Suprapubic skin (tissue), 4 donors: Measurements from ENCODE around the gene SPDYE4. TPM values are rescaled to one million over a fixed set of nuclear protein-coding genes. Genes with fewer than 3 reads are reported as not detected.

Source experiments
- DNase-seq, 2 donors: peaks; one replicate each; pipeline ENCODE4 v3.0.0-alpha.2; 2019; ENCODE audit warnings: low spot score in 2 of 2
- H3K27ac ChIP-seq: fragments of 200-600 bp; sonication (generic); one replicate; pipeline ENCODE4 v1.5.1; 2019
- H3K27me3 ChIP-seq: fragments of 200-600 bp; sonication (generic); one replicate; pipeline ENCODE4 v1.5.1; 2019
- H3K36me3 ChIP-seq: fragments of 200-600 bp; sonication (generic); one replicate; pipeline ENCODE4 v1.5.1; 2019
- H3K4me1 ChIP-seq: fragments of 200-600 bp; sonication (generic); one replicate; pipeline ENCODE4 v1.5.1; 2019
- H3K4me3 ChIP-seq: fragments of 200-600 bp; sonication (generic); one replicate; pipeline ENCODE4 v1.5.1; 2019; ENCODE audit warnings: mild to moderate bottlenecking
- H3K9me3 ChIP-seq: fragments of 200-600 bp; sonication (generic); one replicate; pipeline ENCODE4 v1.5.1; 2019
- EP300 ChIP-seq: sonication (generic); formaldehyde crosslinking; IDR thresholded peaks from one replicate; pipeline ENCODE4 v1.6.1; 2017; ENCODE audit warnings: antibody characterized with exemption
- POLR2A ChIP-seq, 2 donors: fragments of 450-650 bp; IDR thresholded peaks; one replicate each; pipeline ENCODE4 v1.6.1; 2017; ENCODE audit warnings: antibody characterized with exemption in 2 of 2, mild to moderate bottlenecking in 2 of 2, moderate library complexity in 2 of 2
- POLR2AphosphoS5 ChIP-seq, 3 donors: sonication (generic); formaldehyde crosslinking; IDR thresholded peaks; one replicate each; pipeline ENCODE4 v1.6.1; 2017; ENCODE audit warnings: antibody characterized with exemption in 3 of 3
- WGBS: methylation state at CpG from one replicate; pipeline ENCODE4 v1.1.5; 2018; 5-methylcytosine and 5-hydroxymethylcytosine counted together
- total RNA-seq, 4 donors: library from RNA; depleted of rRNA; stranded (reverse); fragments of >200 nt; gene quantifications; one replicate each; pipeline ENCODE4 v1.1.0, GENCODE V29; 2016
- TF ChIP-seq, protein P1 (sequence below), 2 donors: fragments of 200-600 bp in 1 of 2; fragments of 450-650 bp in 1 of 2; sonication (generic) in 1 of 2; IDR thresholded peaks; one replicate each; pipeline ENCODE4 v1.5.1; 2016 to 2019; ENCODE audit warnings: antibody characterized with exemption in 2 of 2, mild to moderate bottlenecking in 1 of 2, moderate library complexity in 1 of 2

The SPDYE4 gene
- total RNA-seq, 4 donors from 2014 or later, result not detected

GRCh38 chr17:8707332-8708024, 50.9 kb downstream of the SPDYE4 start:
- 52% methylated on average over 11 of the region's 11 CpGs for WGBS
- Histone ChIP-seq H3K36me3 (no peaks in the 10 kb centered on the region), H3K9me3 (no peaks in the 10 kb centered on the region), H3K4me3 (no peak overlapping the region), H3K4me1 (no peaks in the 10 kb centered on the region), H3K27me3 (no peaks in the 10 kb centered on the region), H3K27ac (no peak overlapping the region)
- no peak for DNase-seq
- TF ChIP-seq, protein P1, sequence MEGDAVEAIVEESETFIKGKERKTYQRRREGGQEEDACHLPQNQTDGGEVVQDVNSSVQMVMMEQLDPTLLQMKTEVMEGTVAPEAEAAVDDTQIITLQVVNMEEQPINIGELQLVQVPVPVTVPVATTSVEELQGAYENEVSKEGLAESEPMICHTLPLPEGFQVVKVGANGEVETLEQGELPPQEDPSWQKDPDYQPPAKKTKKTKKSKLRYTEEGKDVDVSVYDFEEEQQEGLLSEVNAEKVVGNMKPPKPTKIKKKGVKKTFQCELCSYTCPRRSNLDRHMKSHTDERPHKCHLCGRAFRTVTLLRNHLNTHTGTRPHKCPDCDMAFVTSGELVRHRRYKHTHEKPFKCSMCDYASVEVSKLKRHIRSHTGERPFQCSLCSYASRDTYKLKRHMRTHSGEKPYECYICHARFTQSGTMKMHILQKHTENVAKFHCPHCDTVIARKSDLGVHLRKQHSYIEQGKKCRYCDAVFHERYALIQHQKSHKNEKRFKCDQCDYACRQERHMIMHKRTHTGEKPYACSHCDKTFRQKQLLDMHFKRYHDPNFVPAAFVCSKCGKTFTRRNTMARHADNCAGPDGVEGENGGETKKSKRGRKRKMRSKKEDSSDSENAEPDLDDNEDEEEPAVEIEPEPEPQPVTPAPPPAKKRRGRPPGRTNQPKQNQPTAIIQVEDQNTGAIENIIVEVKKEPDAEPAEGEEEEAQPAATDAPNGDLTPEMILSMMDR (IDR thresholded peaks at IDR 0.05), result no peak
- no peak for TF ChIP-seq POLR2A (IDR thresholded peaks at IDR 0.05)
- TF ChIP-seq POLR2AphosphoS5 (IDR thresholded peaks at IDR 0.05), result no peak
- TF ChIP-seq EP300, result no peak

DNA sequence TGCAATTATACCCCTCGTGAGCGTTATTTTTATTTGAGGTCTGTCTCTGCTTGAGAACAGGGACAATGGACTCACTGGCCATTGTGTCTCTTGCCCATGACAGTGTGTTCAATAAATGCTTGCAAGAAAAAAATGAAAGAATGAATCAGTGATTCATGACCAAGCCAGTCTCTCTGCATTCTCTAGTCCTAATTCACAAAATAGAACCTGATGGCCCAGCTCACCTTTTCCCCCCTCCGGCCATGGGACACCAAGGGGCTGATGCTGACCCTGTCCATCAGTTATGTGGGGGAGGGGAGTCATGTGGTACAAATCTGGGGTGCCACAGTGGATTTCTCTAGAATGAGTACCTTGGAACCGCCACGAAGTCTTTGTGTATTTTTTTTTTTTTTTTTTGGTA, 51.9 kb downstream of the SPDYE4 start:
- no peak overlapping the region for H3K27ac ChIP-seq

GRCh38 chr17:8705427-8705826, 52.9 kb downstream of the SPDYE4 start:
- 94% methylated on average over 5 of the region's 5 CpGs for WGBS
- Histone ChIP-seq H3K4me3 (no peak overlapping the region), H3K36me3 (no peaks in the 10 kb centered on the region), H3K27me3 (no peaks in the 10 kb centered on the region), H3K4me1 (no peaks in the 10 kb centered on the region), H3K9me3 (no peaks in the 10 kb centered on the region), H3K27ac (no peak overlapping the region)
- peak in 1 of 2 donors; percentile 4 for DNase-seq
- no peak for TF ChIP-seq POLR2AphosphoS5 (IDR thresholded peaks at IDR 0.05)
- TF ChIP-seq, protein P1 (IDR thresholded peaks at IDR 0.05), result no peak
- TF ChIP-seq EP300, result no peak
- TF ChIP-seq POLR2A (IDR thresholded peaks at IDR 0.05), result no peak

More for the DNA sequence above, 51.9 kb downstream of the SPDYE4 start:
- Histone ChIP-seq H3K27me3 (no peaks in the 10 kb centered on the region), H3K4me3 (no peak overlapping the region), H3K9me3 (no peaks in the 10 kb centered on the region), H3K4me1 (no peaks in the 10 kb centered on the region), H3K36me3 (no peaks in the 10 kb centered on the region)
- WGBS, result 91% methylated on average over 5 of the region's 5 CpGs
- DNase-seq, result peak in 1 of 2 donors; percentile 13
- TF ChIP-seq, protein P1 (IDR thresholded peaks at IDR 0.05), result no peak
- no peak for TF ChIP-seq POLR2A (IDR thresholded peaks at IDR 0.05)
- no peak for TF ChIP-seq EP300
- TF ChIP-seq POLR2AphosphoS5 (IDR thresholded peaks at IDR 0.05), result no peak

DNA sequence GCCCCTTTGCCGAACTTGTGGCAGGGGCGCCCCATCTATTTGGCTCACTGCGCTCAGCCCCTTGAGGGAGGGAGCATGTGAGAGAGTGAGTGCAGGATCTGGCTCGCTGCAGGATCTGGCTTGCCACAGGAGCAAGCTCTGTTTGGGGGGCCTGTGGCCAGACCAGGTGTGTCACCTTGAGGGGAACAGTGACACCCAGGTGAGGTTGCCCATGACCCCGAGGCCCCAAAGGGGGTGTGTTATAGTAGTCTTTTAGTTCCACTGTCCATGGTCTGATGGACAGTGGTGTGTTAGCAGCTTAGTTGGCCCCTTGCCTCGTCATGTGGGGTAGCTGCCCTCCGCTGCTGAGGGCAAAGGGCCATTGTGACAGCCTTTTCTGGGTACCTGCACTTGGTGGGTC, 55.3 kb downstream of the SPDYE4 start:
- peak in 1 of 2 donors; percentile 43 for DNase-seq
- Histone ChIP-seq H3K4me1 (peaks cover 12% of the 10 kb centered on the region), H3K9me3 (no peaks in the 10 kb centered on the region), H3K27ac (no peak overlapping the region), H3K27me3 (no peaks in the 10 kb centered on the region), H3K36me3 (no peaks in the 10 kb centered on the region), H3K4me3 (no peak overlapping the region)
- TF ChIP-seq POLR2AphosphoS5 (IDR thresholded peaks at IDR 0.05) (no peak), EP300 (no peak), POLR2A (IDR thresholded peaks at IDR 0.05) (no peak)
- TF ChIP-seq, protein P1 (IDR thresholded peaks at IDR 0.05), result no peak
- 80% methylated on average over 6 of the region's 7 CpGs for WGBS

DNA sequence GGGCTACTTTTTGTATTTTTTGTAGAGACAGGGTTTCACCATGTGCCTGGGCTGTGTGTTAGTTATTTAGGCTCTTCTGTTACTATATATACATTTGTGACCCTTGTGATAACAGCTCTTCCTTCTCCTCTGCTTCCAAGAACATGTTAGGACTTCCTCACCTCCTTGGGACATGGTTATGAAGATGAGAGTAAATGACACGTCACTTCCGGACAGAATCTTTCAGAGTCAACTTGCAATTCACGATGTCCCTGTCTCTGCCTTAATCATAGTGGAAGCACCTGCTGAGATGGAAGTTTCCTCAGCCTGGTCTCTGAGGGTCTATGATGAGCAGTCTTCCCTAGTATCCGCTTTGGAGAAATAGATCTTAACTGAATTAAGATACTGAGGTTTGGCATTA, 56.6 kb downstream of the SPDYE4 start:
- peaks cover 12% of the 10 kb centered on the region for H3K4me1 ChIP-seq
- no peak for TF ChIP-seq POLR2A (IDR thresholded peaks at IDR 0.05)
- TF ChIP-seq, protein P1 (IDR thresholded peaks at IDR 0.05), result no peak
- no peak for TF ChIP-seq POLR2AphosphoS5 (IDR thresholded peaks at IDR 0.05)
- TF ChIP-seq EP300, result no peak
- H3K27ac ChIP-seq, result no peak overlapping the region
- no peaks in the 10 kb centered on the region for H3K9me3 ChIP-seq
- WGBS, result 70% methylated on average over 4 of the region's 4 CpGs
- no peaks in the 10 kb centered on the region for H3K27me3 ChIP-seq
- no peak for DNase-seq
- no peaks in the 10 kb centered on the region for H3K36me3 ChIP-seq
- H3K4me3 ChIP-seq, result no peak overlapping the region
